Tibial nerve (tissue), 4 donors: ENCODE results near the gene AKT1. TPM values are rescaled to one million over a fixed set of nuclear protein-coding genes. Genes with fewer than 3 reads are reported as not detected.

ENCODE experiments used
- DNase-seq, 2 donors: peaks; one replicate each; pipeline ENCODE4 v3.0.0-alpha.2; 2019; ENCODE audit warnings: low spot score in 2 of 2
- H3K27ac ChIP-seq, 4 donors: fragments of 200-600 bp; sonication (generic) in 3 of 4; one replicate each; pipeline ENCODE4 v1.5.1; 2017 to 2019; ENCODE audit warnings: mild to moderate bottlenecking in 1 of 4
- H3K27me3 ChIP-seq, 2 donors: fragments of 200-600 bp; sonication (generic) in 1 of 2; one replicate each; pipeline versions ENCODE4 v1.5.1 to v1.6.0; 2017 to 2019
- H3K36me3 ChIP-seq, 3 donors: fragments of 200-600 bp; sonication (generic); one replicate each; pipeline ENCODE4 v1.5.1; 2018 to 2019
- H3K4me1 ChIP-seq, 4 donors: fragments of 200-600 bp; sonication (generic) in 3 of 4; one replicate each; pipeline ENCODE4 v1.5.1; 2017 to 2019
- H3K4me3 ChIP-seq, 4 donors: fragments of 200-600 bp; sonication (generic) in 3 of 4; one replicate each; pipeline ENCODE4 v1.5.1; 2017 to 2019; ENCODE audit warnings: mild to moderate bottlenecking in 1 of 4, moderate library complexity in 1 of 4
- H3K9me3 ChIP-seq, 4 donors: fragments of 200-600 bp; sonication (generic) in 3 of 4; one replicate each; pipeline ENCODE4 v1.5.1; 2017 to 2019
- CTCF ChIP-seq, 5 experiments: fragments of 200-600 bp in 3 of 5; fragments of 450-650 bp in 2 of 5; sonication (generic) in 3 of 5; IDR thresholded peaks; one replicate each; pipeline ENCODE4 v1.5.1; 2016 to 2019; ENCODE audit warnings: antibody characterized with exemption in 5 of 5, mild to moderate bottlenecking in 3 of 5, moderate library complexity in 2 of 5
- EP300 ChIP-seq, 2 donors: sonication (generic); formaldehyde crosslinking; IDR thresholded peaks; one replicate each; pipeline ENCODE4 v1.6.1; 2017; ENCODE audit warnings: antibody characterized with exemption in 2 of 2, mild to moderate bottlenecking in 1 of 2
- POLR2A ChIP-seq, 2 donors: fragments of 450-650 bp; IDR thresholded peaks; one replicate each; pipeline ENCODE4 v1.6.1; 2017; ENCODE audit warnings: antibody characterized with exemption in 2 of 2, mild to moderate bottlenecking in 2 of 2, moderate library complexity in 2 of 2
- WGBS, 2 donors: methylation state at CpG; one replicate each; pipeline ENCODE4 v1.1.5; 2018; 5-methylcytosine and 5-hydroxymethylcytosine counted together
- total RNA-seq, 4 donors: library from RNA; depleted of rRNA; stranded (reverse); fragments of >200 nt; gene quantifications; one replicate each; pipeline ENCODE4 v1.1.0, GENCODE V29; 2016

AKT1 gene
- total RNA-seq, 4 donors from 2014 or later, result 130 to 199 (median 144) TPM

- Histone ChIP-seq H3K27me3 (no peaks in the 10 kb centered on the region), H3K4me1 (peaks cover 0 to 53% (median 37%) of the 10 kb centered on the region in 4 donors), H3K4me3 (peak overlapping the region in 2 of 4 donors; percentile 64 to 70), H3K9me3 (no peaks in the 10 kb centered on the region), H3K36me3 (peaks cover 0 to 32% (median 0%) of the 10 kb centered on the region in 3 donors), H3K27ac (peak overlapping the region; percentile 59 to 78 (median 75))
- DNase-seq, result no peak
- WGBS, 2 donors, result 37 to 38% methylated on average over 13 to 18 of the region's 26 CpGs
- no peak for TF ChIP-seq CTCF (IDR thresholded peaks at IDR 0.05)
- no peak for TF ChIP-seq POLR2A (IDR thresholded peaks at IDR 0.05)
- no peak for TF ChIP-seq EP300 (IDR thresholded peaks at IDR 0.05)
Measured at GRCh38 chr14:104722938-104723650, 72.5 kb downstream of the AKT1 start.

- 66 to 67% methylated on average over 16 to 18 of the region's 18 CpGs for WGBS, 2 donors
- Histone ChIP-seq H3K4me3 (no peak overlapping the region), H3K9me3 (no peaks in the 10 kb centered on the region), H3K4me1 (peaks cover 0 to 59% (median 37%) of the 10 kb centered on the region in 4 donors), H3K27me3 (no peaks in the 10 kb centered on the region), H3K36me3 (peaks cover 0 to 44% (median 0%) of the 10 kb centered on the region in 3 donors), H3K27ac (peak overlapping the region; percentile 42 to 78 (median 67))
- TF ChIP-seq POLR2A (IDR thresholded peaks at IDR 0.05), result no peak
- TF ChIP-seq EP300 (IDR thresholded peaks at IDR 0.05), result no peak
- TF ChIP-seq CTCF (IDR thresholded peaks at IDR 0.05), result no peak
- DNase-seq, result no peak
Measured at GRCh38 chr14:104721505-104722431, 73.8 kb downstream of the AKT1 start.

Other genes starting within 250 kb of the AKT1 start
- gene C14orf180, start 216.0 kb downstream of the AKT1 start, total RNA-seq, result 10 to 100 TPM in 2 of 4 donors, 1 to 10 TPM in 2; 6.1 to 31.2 (median 11.1) TPM
- under 1 TPM in 3 of 4 donors, not detected in 1; 0.66 to 0.84 (median 0.78) TPM for gene TMEM179, start 191.0 kb downstream of the AKT1 start, total RNA-seq
- gene INF2, start 106.1 kb downstream of the AKT1 start, total RNA-seq, result 100 to 1,000 TPM; 217 to 256 (median 239) TPM
- 10 to 100 TPM in 1 of 4 donors, 1 to 10 TPM in 3; 4.8 to 11.4 (median 6.3) TPM for gene ADSS1, start 71.5 kb downstream of the AKT1 start, total RNA-seq
- 100 to 1,000 TPM; 260 to 422 (median 378) TPM for gene SIVA1, start 42.6 kb downstream of the AKT1 start, total RNA-seq
- gene ZBTB42, start 5.4 kb upstream of the AKT1 start, total RNA-seq, result 10 to 100 TPM in 1 of 4 donors, 1 to 10 TPM in 3; 5.9 to 12.3 (median 6.7) TPM
- gene CEP170B, start 69.5 kb upstream of the AKT1 start, total RNA-seq, result 10 to 100 TPM; 10.1 to 36.3 (median 13.0) TPM
- 1 to 10 TPM in 1 of 4 donors, not detected in 3; 2.4 TPM for gene PLD4, start 129.1 kb upstream of the AKT1 start, total RNA-seq
- 100 to 1,000 TPM in 3 of 4 donors, 10 to 100 TPM in 1; 31.2 to 152 (median 118) TPM for gene AHNAK2, start 182.6 kb upstream of the AKT1 start, total RNA-seq
- gene CLBA1, start 190.0 kb upstream of the AKT1 start, total RNA-seq, result 10 to 100 TPM; 10.1 to 21.0 (median 12.8) TPM
- 1 to 10 TPM; 5.7 to 8.5 (median 6.7) TPM for gene CDCA4, start 225.3 kb upstream of the AKT1 start, total RNA-seq